ENCODE data around the gene FTO. TPM values are rescaled to one million over a fixed set of nuclear protein-coding genes. Genes with fewer than 3 reads are reported as not detected.

FTO gene
- total and polyA plus RNA-seq, 2 of the 13 experiments (the other 11 are each of a cell fraction or from before 2014, with no cell fraction given) = 41.6 to 55.8 TPM

- TF ChIP-seq ZNF550 (CRISPR knock-in tag; IDR thresholded peaks at IDR 0.05; ENCODE audit: borderline replicate concordance) (no peak), ZBTB4 (CRISPR knock-in tag; IDR thresholded peaks at IDR 0.05; ENCODE audit: borderline replicate concordance) (no peak; the same call in 1 of the 2 replicates), BATF2 (CRISPR knock-in tag; IDR thresholded peaks at IDR 0.05) (no peak), CSRNP1 (CRISPR knock-in tag; IDR thresholded peaks at IDR 0.05) (0 out of 2 replicates have a peak, but pooled peaks have one; percentile 63), ZNF18 (CRISPR knock-in tag; IDR thresholded peaks at IDR 0.05; ENCODE audit: insufficient replicate concordance) (no peak), ZNF605 (CRISPR knock-in tag; IDR thresholded peaks at IDR 0.05) (no peak), HIC2 (CRISPR knock-in tag; IDR thresholded peaks at IDR 0.05; ENCODE audit: low read depth) (no peak), ZNF280D (CRISPR knock-in tag; IDR thresholded peaks at IDR 0.05) (no peak), KLF16 (CRISPR knock-in tag; IDR thresholded peaks at IDR 0.05) (no peak), DPF2 (CRISPR knock-in tag; IDR thresholded peaks at IDR 0.05; ENCODE audit: borderline replicate concordance, low read depth) (no peak), ZNF616 (CRISPR knock-in tag; IDR thresholded peaks at IDR 0.05; ENCODE audit: low read depth) (no peak), KDM1A (CRISPR knock-in tag; IDR thresholded peaks at IDR 0.05) (no peak), ZNF878 (CRISPR knock-in tag; IDR thresholded peaks at IDR 0.05) (0 out of 2 replicates have a peak, but pooled peaks have one; percentile 22)
Measured at GRCh38 chr16:54171626-54172537, 467.9 kb downstream of the FTO start (continued).
